Neural progenitor cell (in vitro differentiated cells): ENCODE results near the gene TNMD.

Experiments
- CTCF ChIP-seq: fragments of 200-600 bp; sonication (generic); IDR thresholded peaks from 2 replicates; pipeline ENCODE4 v1.5.1; 2017; ENCODE audit warnings: antibody characterized with exemption, mild to moderate bottlenecking
- EZH2 ChIP-seq: fragments of 200-600 bp; sonication (generic); IDR thresholded peaks from 2 replicates; pipeline ENCODE4 v1.6.1; 2017; ENCODE audit warnings: antibody characterized with exemption, mild to moderate bottlenecking, moderate library complexity
- EZH2phosphoT487 ChIP-seq: fragments of 200-600 bp; sonication (generic); IDR thresholded peaks from 2 replicates; pipeline ENCODE4 v1.6.1; 2017; ENCODE audit warnings: antibody characterized with exemption

- peak; percentile 40 for TF ChIP-seq CTCF
- TF ChIP-seq EZH2 = no peak
- no peak for TF ChIP-seq EZH2phosphoT487
Measured at GRCh38 chrX:100609591-100609990, 24.9 kb downstream of the TNMD start.
